Measurements from ENCODE around the gene OR5B21.

The OR5B21 gene

GRCh38 chr11:58531865-58532341 is 24.0 kb upstream of the OR5B21 start:
- H3K9me3 ChIP-seq (ENCODE audit: insufficient read depth, low read depth, low read length): no peaks in the 10 kb centered on the region
- H3K36me3 ChIP-seq (ENCODE audit: insufficient read depth, low read length): peaks cover 57% of the 10 kb centered on the region; the same call in 1 of the 2 replicates
- H3K9me2 ChIP-seq (replicated peaks; ENCODE audit: low read depth, low read length): no peaks in the 10 kb centered on the region
- TF ChIP-seq CTCF (conservative IDR thresholded peaks at IDR 0.05; ENCODE audit: low read length) (no peak), EZH2phosphoT487 (IDR thresholded peaks at IDR 0.05; ENCODE audit: borderline replicate concordance) (no peak)
- no peak overlapping the region for H2AFZ ChIP-seq (ENCODE audit: low read length)
- H3F3A ChIP-seq (ENCODE audit: low read depth): no peaks in the 10 kb centered on the region
- H3K9ac ChIP-seq (ENCODE audit: low read depth, low read length, poor library complexity, severe bottlenecking): no peak overlapping the region
- H3K4me1 ChIP-seq (ENCODE audit: insufficient read depth, low read length, poor library complexity, severe bottlenecking): no peaks in the 10 kb centered on the region
- H3K4me2 ChIP-seq (ENCODE audit: low read depth, low read length, poor library complexity, severe bottlenecking): no peak overlapping the region
- no peaks in the 10 kb centered on the region for H3K27me3 ChIP-seq (ENCODE audit: insufficient read depth, low read length, poor library complexity, severe bottlenecking)
- no peak overlapping the region for H3K4me3 ChIP-seq (ENCODE audit: low read length, poor library complexity, severe bottlenecking)
- no peaks in the 10 kb centered on the region for H4K20me1 ChIP-seq (ENCODE audit: insufficient read depth, low read length, poor library complexity, severe bottlenecking)
- peaks cover 5% of the 10 kb centered on the region; the same call in 1 of the 2 replicates for H3K79me2 ChIP-seq (ENCODE audit: insufficient read depth, low read length)

- H3K4me3 ChIP-seq (ENCODE audit: low read length, poor library complexity, severe bottlenecking): no peak overlapping the region
- H3K27me3 ChIP-seq (ENCODE audit: insufficient read depth, low read length, poor library complexity, severe bottlenecking): no peaks in the 10 kb centered on the region
- no peak for TF ChIP-seq EZH2phosphoT487 (IDR thresholded peaks at IDR 0.05; ENCODE audit: borderline replicate concordance)
- no peak for TF ChIP-seq CTCF (conservative IDR thresholded peaks at IDR 0.05; ENCODE audit: low read length)
- peaks cover 63% of the 10 kb centered on the region; the same call in 1 of the 2 replicates for H3K36me3 ChIP-seq (ENCODE audit: insufficient read depth, low read length)
- no peak overlapping the region for H2AFZ ChIP-seq (ENCODE audit: low read length)
- H3F3A ChIP-seq (ENCODE audit: low read depth): peaks cover 6% of the 10 kb centered on the region; the same call in 1 of the 2 replicates
- H3K4me1 ChIP-seq (ENCODE audit: insufficient read depth, low read length, poor library complexity, severe bottlenecking): peaks cover 9% of the 10 kb centered on the region
- H3K4me2 ChIP-seq (ENCODE audit: low read depth, low read length, poor library complexity, severe bottlenecking): no peak overlapping the region
- no peak overlapping the region for H3K9ac ChIP-seq (ENCODE audit: low read depth, low read length, poor library complexity, severe bottlenecking)
- peaks cover 5% of the 10 kb centered on the region; the same call in 1 of the 2 replicates for H3K79me2 ChIP-seq (ENCODE audit: insufficient read depth, low read length)
- H4K20me1 ChIP-seq (ENCODE audit: insufficient read depth, low read length, poor library complexity, severe bottlenecking): no peaks in the 10 kb centered on the region
- H3K9me2 ChIP-seq (replicated peaks; ENCODE audit: low read depth, low read length): no peaks in the 10 kb centered on the region
- no peaks in the 10 kb centered on the region for H3K9me3 ChIP-seq (ENCODE audit: insufficient read depth, low read depth, low read length)
Measured at GRCh38 chr11:58530236-58530635, 22.3 kb upstream of the OR5B21 start.

GRCh38 chr11:58527429-58527828 is 19.5 kb upstream of the OR5B21 start:
- no peaks in the 10 kb centered on the region for H3K79me2 ChIP-seq (ENCODE audit: insufficient read depth, low read length)
- no peaks in the 10 kb centered on the region for H3K9me3 ChIP-seq (ENCODE audit: insufficient read depth, low read depth, low read length)
- H3K4me3 ChIP-seq (ENCODE audit: low read length, poor library complexity, severe bottlenecking): no peak overlapping the region
- H3K9ac ChIP-seq (ENCODE audit: low read depth, low read length, poor library complexity, severe bottlenecking): no peak overlapping the region
- H3K36me3 ChIP-seq (ENCODE audit: insufficient read depth, low read length): peaks cover 50% of the 10 kb centered on the region; the same call in 1 of the 2 replicates
- no peak overlapping the region for H3K4me2 ChIP-seq (ENCODE audit: low read depth, low read length, poor library complexity, severe bottlenecking)
- no peaks in the 10 kb centered on the region for H4K20me1 ChIP-seq (ENCODE audit: insufficient read depth, low read length, poor library complexity, severe bottlenecking)
- peaks cover 8% of the 10 kb centered on the region; the same call in 1 of the 2 replicates for H3F3A ChIP-seq (ENCODE audit: low read depth)
- no peaks in the 10 kb centered on the region for H3K27me3 ChIP-seq (ENCODE audit: insufficient read depth, low read length, poor library complexity, severe bottlenecking)
- TF ChIP-seq EZH2phosphoT487 (IDR thresholded peaks at IDR 0.05; ENCODE audit: borderline replicate concordance) (no peak), CTCF (conservative IDR thresholded peaks at IDR 0.05; ENCODE audit: low read length) (no peak)
- H2AFZ ChIP-seq (ENCODE audit: low read length): no peak overlapping the region
- H3K4me1 ChIP-seq (ENCODE audit: insufficient read depth, low read length, poor library complexity, severe bottlenecking): peaks cover 28% of the 10 kb centered on the region
- no peaks in the 10 kb centered on the region for H3K9me2 ChIP-seq (replicated peaks; ENCODE audit: low read depth, low read length)
